Panc1 (cell line): ENCODE measurements around the gene TBPL2. TPM values are rescaled to one million over a fixed set of nuclear protein-coding genes. Genes with fewer than 3 reads are reported as not detected.
A peak's percentile ranks its signal among the peaks of the same experiment; 100 is the strongest.

ENCODE experiments used
- ATAC-seq: fragments of 200-7000 bp; cut with Tn5 transposase; 2 replicates; pipeline ENCODE4 v1.9.1; 2020; ENCODE audit warnings: mild to moderate bottlenecking, moderate library complexity
- BruUV-seq: library from RNA; stranded (reverse); fragments of 400-500 nt; replicated peaks from 2 replicates; lab custom pipeline; 2021; lab: Mats Ljungman, UMichigan
- CTCF ChIA-PET: fragments of 300-600 bp; sonication (Branson Sonifier 250); formaldehyde crosslinking; loops from one replicate; lab custom pipeline; 2022; ENCODE audit warnings: antibody characterized with exemption; lab: Charles Lee
- POLR2A ChIA-PET: fragments of 300-600 bp; sonication (Branson Sonifier 250); formaldehyde crosslinking; loops from one replicate; lab custom pipeline; 2022; ENCODE audit warnings: antibody characterized with exemption; lab: Charles Lee
- DNase-seq: peaks from one replicate; pipeline ENCODE4 v3.0.0-alpha.2; 2010; ENCODE audit warnings: low read depth, low spot score
- H3K27ac ChIP-seq: 2 replicates; pipeline ENCODE4 v1.5.1; 2011; ENCODE audit warnings: mild to moderate bottlenecking, low read length, inconsistent platforms
- H3K27me3 ChIP-seq: fragments of 200-500 bp; sonication (Bioruptor generic); 2 replicates; pipeline ENCODE4 v1.6.0; 2014; ENCODE audit warnings: low read length, inconsistent platforms; ENCODE audit not compliant: control insufficient read depth, insufficient read depth
- H3K36me3 ChIP-seq: fragments of 200-500 bp; sonication (Bioruptor generic); 2 replicates; pipeline ENCODE4 v1.5.1; 2014; ENCODE audit warnings: inconsistent platforms, mild to moderate bottlenecking, low read length, moderate library complexity; ENCODE audit not compliant: control insufficient read depth, insufficient read depth
- H3K4me1 ChIP-seq: 2 replicates; pipeline ENCODE4 v1.5.1; 2011; ENCODE audit warnings: inconsistent platforms, mild to moderate bottlenecking, low read length, moderate library complexity; ENCODE audit not compliant: control insufficient read depth, insufficient read depth
- H3K4me3 ChIP-seq, 2 experiments: 2 replicates each; pipeline ENCODE4 v1.5.1; 2011 to 2012; ENCODE audit warnings: low read depth in 2 of 2, low read length in 2 of 2, mild to moderate bottlenecking in 2 of 2, inconsistent platforms in 1 of 2, moderate library complexity in 1 of 2
- H3K9me3 ChIP-seq: fragments of 200-500 bp; sonication (Bioruptor generic); 2 replicates; pipeline ENCODE4 v1.5.1; 2014; ENCODE audit warnings: low read depth, mild to moderate bottlenecking, inconsistent platforms, low read length, moderate library complexity; ENCODE audit not compliant: control insufficient read depth, insufficient read depth
- POLR2AphosphoS5 ChIP-seq: IDR thresholded peaks from 2 replicates; pipeline ENCODE4 v1.6.1; 2012; ENCODE audit warnings: mild to moderate bottlenecking, low read depth, low read length, moderate library complexity
- SIN3A ChIP-seq: IDR thresholded peaks from 2 replicates; pipeline ENCODE4 v1.6.1; 2012; ENCODE audit warnings: low read depth, mild to moderate bottlenecking, low read length, moderate library complexity, borderline replicate concordance; ENCODE audit not compliant: insufficient read depth
- TCF7L2 ChIP-seq: IDR thresholded peaks from 2 replicates; pipeline ENCODE4 v1.6.1; 2011; ENCODE audit warnings: mild to moderate bottlenecking, low read depth, low read length, inconsistent platforms
- in situ Hi-C: cut with HindIII; loops from 2 replicates; pipeline ENCODE4 v1.10.0; 2016; ENCODE audit warnings: low sequenced_read_pairs, low pct_unique_long_range_greater_than_20kb
- intact Hi-C: fragments of 100-400 bp; cut with micrococcal nuclease; formaldehyde crosslinking; loops from one replicate; pipeline ENCODE4 v1.10.0; 2022; ENCODE audit not compliant: unreplicated experiment
- total RNA-seq: library from RNA; stranded (reverse); gene quantifications from one replicate; pipeline ENCODE4 v1.2.1, GENCODE V29; 2021; ENCODE audit not compliant: unreplicated experiment
- TF ChIP-seq, protein P1 (sequence below): fragments of 450-650 bp; IDR thresholded peaks from 2 replicates; pipeline ENCODE4 v1.5.1; 2017; ENCODE audit warnings: mild to moderate bottlenecking
- TF ChIP-seq, protein P2 (sequence below), 2 experiments: IDR thresholded peaks; 2 replicates each; pipeline ENCODE4 v1.6.1; 2011 to 2012; ENCODE audit warnings: low read depth in 2 of 2, control low read depth in 1 of 2, low read length in 1 of 2, mild to moderate bottlenecking in 1 of 2, moderate library complexity in 1 of 2; ENCODE audit not compliant: insufficient read depth in 1 of 2

The TBPL2 gene
- total RNA-seq, 1 experiment from 2014 or later: not detected

DNA sequence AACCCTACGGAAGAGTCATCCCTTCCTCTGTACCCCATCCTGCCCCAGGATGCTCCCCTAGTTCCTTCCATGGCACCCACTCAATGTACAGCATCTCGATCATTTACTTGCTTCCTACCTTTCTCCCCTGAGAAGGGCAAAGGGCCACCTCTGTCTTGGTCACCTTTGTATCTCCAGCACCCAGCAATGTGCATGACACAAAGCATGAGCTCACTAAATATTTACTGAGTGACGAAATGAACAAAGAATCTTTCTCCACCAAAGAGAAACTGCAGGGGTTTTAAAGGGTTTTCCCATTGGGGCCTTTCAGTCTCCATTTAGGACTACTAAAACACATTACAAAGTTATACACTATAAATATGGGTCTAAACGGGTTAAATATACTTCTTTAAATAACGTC, 59.4 kb downstream of the TBPL2 start:
- ChIA-PET POLR2A (no interaction called here), CTCF (no interaction called here)
- ATAC-seq: 0 out of 2 replicates have a peak, but pooled peaks have one; percentile 58
- intact Hi-C loops: no loop called here
- no peak overlapping the region for H3K27ac ChIP-seq
- H3K9me3 ChIP-seq: no peaks in the 10 kb centered on the region
- no peak for DNase-seq
- TF ChIP-seq TCF7L2 (no peak), SIN3A (no peak), POLR2AphosphoS5 (no peak)
- H3K27me3 ChIP-seq: no peaks in the 10 kb centered on the region
- peaks cover 4% of the 10 kb centered on the region for H3K36me3 ChIP-seq
- no peak overlapping the region for H3K4me3 ChIP-seq
- BruUV-seq: no TSS peak
- in situ Hi-C loops: no loop called here
- no peaks in the 10 kb centered on the region; the same call in 1 of the 2 replicates for H3K4me1 ChIP-seq

DNA sequence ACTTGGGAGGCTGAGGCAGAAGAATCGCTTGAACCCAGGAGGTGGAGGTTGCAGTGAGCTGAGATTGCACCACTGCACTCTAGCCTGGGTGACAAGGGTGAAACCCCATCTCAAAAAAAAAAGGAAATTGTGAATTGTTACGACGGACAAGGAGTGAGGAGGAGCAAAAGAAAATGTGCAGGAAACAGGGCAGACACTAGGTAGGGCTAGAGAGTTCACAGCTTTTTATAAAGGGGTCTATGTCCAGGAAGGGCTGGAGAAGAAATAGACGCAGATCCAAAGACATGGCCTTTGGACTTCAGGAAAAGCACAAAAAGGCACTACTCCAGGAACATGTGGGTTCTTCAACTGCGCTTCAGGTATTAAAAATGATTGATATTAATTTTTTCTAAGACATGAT, 63.2 kb downstream of the TBPL2 start:
- Histone ChIP-seq H3K36me3 (peaks cover 4% of the 10 kb centered on the region; the same call in 1 of the 2 replicates), H3K27ac (no peak overlapping the region), H3K27me3 (no peaks in the 10 kb centered on the region), H3K4me3 (no peak overlapping the region), H3K9me3 (no peaks in the 10 kb centered on the region), H3K4me1 (no peaks in the 10 kb centered on the region; the same call in 1 of the 2 replicates)
- DNase-seq (no peak), ATAC-seq (no peak)
- intact Hi-C loops: no loop called here
- no peak for TF ChIP-seq TCF7L2
- in situ Hi-C loops: no loop called here
- CTCF ChIA-PET: no interaction called here
- POLR2A ChIA-PET: no interaction called here
- BruUV-seq: no TSS peak

DNA sequence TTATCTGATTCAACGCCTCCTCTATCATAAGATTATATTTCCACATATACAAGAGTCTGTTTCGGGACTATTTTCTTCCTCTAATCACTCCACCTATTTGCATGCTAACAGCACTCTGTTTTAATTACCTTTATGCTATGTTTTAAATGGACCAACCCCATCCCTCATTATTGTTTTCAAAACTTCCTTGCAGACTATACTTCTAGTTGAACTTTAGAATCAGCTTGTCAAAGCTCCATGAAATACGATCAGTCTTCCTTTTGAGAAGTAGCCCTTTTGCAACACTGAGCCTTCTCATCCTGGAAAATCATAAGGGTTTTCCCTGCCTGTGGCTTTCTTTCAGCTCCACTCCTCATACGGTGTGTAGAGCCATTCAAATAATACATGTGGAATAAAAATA, 65.6 kb downstream of the TBPL2 start:
- TF ChIP-seq, protein P1, sequence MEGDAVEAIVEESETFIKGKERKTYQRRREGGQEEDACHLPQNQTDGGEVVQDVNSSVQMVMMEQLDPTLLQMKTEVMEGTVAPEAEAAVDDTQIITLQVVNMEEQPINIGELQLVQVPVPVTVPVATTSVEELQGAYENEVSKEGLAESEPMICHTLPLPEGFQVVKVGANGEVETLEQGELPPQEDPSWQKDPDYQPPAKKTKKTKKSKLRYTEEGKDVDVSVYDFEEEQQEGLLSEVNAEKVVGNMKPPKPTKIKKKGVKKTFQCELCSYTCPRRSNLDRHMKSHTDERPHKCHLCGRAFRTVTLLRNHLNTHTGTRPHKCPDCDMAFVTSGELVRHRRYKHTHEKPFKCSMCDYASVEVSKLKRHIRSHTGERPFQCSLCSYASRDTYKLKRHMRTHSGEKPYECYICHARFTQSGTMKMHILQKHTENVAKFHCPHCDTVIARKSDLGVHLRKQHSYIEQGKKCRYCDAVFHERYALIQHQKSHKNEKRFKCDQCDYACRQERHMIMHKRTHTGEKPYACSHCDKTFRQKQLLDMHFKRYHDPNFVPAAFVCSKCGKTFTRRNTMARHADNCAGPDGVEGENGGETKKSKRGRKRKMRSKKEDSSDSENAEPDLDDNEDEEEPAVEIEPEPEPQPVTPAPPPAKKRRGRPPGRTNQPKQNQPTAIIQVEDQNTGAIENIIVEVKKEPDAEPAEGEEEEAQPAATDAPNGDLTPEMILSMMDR: no peak
- no peak for TF ChIP-seq POLR2AphosphoS5
- TF ChIP-seq, protein P2, sequence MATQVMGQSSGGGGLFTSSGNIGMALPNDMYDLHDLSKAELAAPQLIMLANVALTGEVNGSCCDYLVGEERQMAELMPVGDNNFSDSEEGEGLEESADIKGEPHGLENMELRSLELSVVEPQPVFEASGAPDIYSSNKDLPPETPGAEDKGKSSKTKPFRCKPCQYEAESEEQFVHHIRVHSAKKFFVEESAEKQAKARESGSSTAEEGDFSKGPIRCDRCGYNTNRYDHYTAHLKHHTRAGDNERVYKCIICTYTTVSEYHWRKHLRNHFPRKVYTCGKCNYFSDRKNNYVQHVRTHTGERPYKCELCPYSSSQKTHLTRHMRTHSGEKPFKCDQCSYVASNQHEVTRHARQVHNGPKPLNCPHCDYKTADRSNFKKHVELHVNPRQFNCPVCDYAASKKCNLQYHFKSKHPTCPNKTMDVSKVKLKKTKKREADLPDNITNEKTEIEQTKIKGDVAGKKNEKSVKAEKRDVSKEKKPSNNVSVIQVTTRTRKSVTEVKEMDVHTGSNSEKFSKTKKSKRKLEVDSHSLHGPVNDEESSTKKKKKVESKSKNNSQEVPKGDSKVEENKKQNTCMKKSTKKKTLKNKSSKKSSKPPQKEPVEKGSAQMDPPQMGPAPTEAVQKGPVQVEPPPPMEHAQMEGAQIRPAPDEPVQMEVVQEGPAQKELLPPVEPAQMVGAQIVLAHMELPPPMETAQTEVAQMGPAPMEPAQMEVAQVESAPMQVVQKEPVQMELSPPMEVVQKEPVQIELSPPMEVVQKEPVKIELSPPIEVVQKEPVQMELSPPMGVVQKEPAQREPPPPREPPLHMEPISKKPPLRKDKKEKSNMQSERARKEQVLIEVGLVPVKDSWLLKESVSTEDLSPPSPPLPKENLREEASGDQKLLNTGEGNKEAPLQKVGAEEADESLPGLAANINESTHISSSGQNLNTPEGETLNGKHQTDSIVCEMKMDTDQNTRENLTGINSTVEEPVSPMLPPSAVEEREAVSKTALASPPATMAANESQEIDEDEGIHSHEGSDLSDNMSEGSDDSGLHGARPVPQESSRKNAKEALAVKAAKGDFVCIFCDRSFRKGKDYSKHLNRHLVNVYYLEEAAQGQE (IDR thresholded peaks at IDR 0.05; ENCODE audit: insufficient read depth in 1 of 2, low read depth in 2 of 2, low read length in 1 of 2): no peak
- H3K4me1 ChIP-seq: no peaks in the 10 kb centered on the region
- BruUV-seq: no TSS peak
- no peak overlapping the region for H3K4me3 ChIP-seq
- ChIA-PET CTCF (no interaction called here), POLR2A (interaction anchor here (1.0 kb wide), 1 partner anchor 9 kb away, joined by 3 read pairs; no protein-coding TSS in a partner anchor)
- ATAC-seq: no peak
- no peaks in the 10 kb centered on the region for H3K36me3 ChIP-seq
- in situ Hi-C loops: no loop called here
- no peaks in the 10 kb centered on the region for H3K27me3 ChIP-seq
- intact Hi-C loops: no loop called here
- DNase-seq: no peak
- no peak overlapping the region for H3K27ac ChIP-seq
- H3K9me3 ChIP-seq: no peaks in the 10 kb centered on the region
